SK-N-DZ (cell line): Measurements from ENCODE around the gene DYSF.

ENCODE experiments used
- DNase-seq: peaks from one replicate; pipeline ENCODE4 v3.0.0-alpha.2; 2015; ENCODE audit warnings: low spot score

Gene DYSF

GRCh38 chr2:71672826-71673795 lies 219.8 kb downstream of the DYSF start:
- DNase-seq, result no peak

- no peak for DNase-seq
Observed at GRCh38 chr2:71674158-71674851, 220.9 kb downstream of the DYSF start.

DNA sequence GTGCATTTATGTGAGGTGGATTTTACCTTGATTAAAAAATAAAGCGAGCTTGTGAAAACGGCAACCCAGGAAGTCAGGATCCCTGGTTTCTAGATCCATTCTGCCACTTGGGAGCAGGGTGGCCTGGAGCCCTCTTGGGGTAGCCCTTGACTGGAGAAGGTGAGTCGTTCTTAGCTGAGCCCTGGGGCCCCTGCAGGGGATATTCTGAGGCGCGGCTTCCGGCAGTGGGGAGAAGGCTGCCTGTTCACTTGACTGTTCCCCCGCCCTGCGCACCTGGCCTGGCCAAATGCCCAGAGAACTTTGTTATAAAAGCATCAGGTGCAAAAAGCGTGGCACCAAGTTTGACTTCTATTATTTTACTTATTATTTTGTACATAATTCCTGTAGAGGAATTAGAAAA lies 221.9 kb downstream of the DYSF start:
- DNase-seq, result no peak

GRCh38 chr2:71678874-71679273 lies 225.5 kb downstream of the DYSF start:
- DNase-seq, result no peak

- no peak for DNase-seq
Observed at GRCh38 chr2:71679491-71679890, 226.1 kb downstream of the DYSF start.

- DNase-seq, result no peak
Observed at GRCh38 chr2:71680925-71681324, 227.6 kb downstream of the DYSF start.

DNA sequence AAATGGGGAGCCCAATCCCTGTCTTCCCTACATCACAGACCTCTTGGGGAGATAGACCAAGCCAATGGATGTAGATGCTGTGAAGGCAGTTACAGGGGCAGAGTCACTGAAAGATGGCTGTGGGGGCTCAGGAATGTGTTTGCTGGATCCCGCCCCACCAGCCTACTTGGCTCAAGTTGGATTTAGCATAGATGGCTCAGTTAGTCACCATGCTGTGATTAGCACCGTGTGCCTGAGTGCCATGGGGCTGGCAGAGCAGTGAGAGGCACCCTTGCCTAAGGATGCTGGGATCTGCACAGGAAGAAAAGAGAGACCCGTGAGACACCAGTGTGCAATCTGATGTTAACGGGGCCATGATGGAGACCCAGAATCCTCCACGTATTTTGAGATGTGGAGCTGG lies 228.3 kb downstream of the DYSF start:
- DNase-seq, result no peak

DNA sequence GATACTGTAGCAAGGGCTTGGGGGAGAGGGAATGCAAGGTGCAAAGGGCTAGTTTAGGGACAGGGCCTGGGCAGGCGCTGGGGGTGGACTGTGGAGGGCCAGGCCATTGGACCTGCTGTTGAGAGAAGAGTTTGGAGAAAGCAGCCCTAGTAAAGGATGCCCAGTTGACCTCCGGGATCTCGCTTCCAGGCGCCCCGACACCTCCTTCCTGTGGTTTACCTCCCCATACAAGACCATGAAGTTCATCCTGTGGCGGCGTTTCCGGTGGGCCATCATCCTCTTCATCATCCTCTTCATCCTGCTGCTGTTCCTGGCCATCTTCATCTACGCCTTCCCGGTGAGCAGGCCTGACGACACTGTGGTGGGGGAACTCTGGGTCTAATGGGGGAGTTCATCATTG lies 229.0 kb downstream of the DYSF start:
- no peak for DNase-seq

GRCh38 chr2:71683070-71683469 lies 229.7 kb downstream of the DYSF start:
- DNase-seq, result no peak

DNA sequence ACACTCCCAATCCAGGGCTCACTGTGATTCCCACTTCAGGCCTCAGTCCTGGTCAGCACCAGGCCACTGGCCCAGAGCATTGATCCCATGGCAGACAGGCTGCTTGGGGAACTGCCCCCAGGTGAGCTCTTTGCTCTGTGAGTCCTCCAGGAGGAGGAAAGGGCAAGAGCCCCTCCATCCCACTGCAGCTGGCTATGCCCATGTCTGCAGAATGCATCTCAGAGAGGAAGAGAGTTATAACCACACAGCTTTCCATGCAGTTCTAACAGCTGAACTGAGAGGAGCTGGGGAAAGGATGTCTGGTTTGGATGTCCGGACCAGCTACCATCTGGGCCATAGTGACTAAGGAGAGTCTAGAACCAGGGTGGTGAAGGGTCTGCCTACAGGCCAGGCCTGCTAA lies 230.3 kb downstream of the DYSF start:
- DNase-seq, result no peak

- DNase-seq, result no peak
Observed at GRCh38 chr2:71684226-71685072, 231.1 kb downstream of the DYSF start.

- no peak for DNase-seq
Observed at GRCh38 chr2:71685073-71685848, 231.9 kb downstream of the DYSF start.

DNA sequence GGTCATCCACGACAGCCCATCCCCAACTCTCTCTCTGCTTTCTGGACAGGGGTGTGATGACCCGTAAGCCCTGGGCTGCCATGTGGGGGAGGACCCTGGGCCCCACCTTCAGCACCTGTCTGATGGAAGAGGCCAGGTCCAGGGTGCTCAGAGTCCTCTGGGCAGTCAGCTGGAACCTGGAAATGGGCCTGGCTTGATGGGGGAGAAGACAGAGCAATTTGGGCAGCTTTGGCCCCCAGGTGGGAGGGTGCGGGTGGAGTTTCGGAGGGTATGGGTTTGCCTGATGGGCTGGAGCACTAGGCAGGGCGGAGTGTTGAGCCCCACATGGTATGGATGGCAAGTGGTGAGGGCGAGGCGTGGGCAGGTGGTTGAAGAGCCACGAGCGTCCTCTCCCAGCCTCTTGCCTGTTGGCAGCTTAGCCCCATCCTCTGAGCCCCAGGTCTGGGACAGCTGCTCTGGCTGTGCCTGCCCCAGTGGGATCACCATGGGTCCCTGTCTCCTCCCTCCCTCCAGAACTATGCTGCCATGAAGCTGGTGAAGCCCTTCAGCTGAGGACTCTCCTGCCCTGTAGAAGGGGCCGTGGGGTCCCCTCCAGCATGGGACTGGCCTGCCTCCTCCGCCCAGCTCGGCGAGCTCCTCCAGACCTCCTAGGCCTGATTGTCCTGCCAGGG lies 232.7 kb downstream of the DYSF start:
- no peak for DNase-seq

DNA sequence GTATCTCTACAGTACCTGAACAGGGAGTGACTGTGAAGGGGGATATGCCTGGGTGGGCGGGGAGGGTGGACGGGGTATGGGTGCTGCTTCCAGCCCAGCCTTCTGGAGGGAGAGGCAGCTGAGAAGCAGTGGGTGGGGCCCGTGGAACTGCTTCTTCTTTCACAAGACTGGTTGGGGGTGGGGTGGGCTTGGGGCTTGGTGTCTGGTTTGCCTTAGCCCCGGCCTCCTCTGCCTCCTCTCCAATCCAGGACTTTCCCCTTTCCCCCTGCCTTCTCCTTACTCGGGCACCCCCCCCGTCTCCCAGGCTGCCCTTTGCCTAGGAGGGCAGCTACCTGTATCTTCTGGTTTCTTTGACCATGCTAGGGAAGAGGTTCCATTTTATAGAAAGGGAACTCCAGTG lies 233.4 kb downstream of the DYSF start:
- no peak for DNase-seq

DNA sequence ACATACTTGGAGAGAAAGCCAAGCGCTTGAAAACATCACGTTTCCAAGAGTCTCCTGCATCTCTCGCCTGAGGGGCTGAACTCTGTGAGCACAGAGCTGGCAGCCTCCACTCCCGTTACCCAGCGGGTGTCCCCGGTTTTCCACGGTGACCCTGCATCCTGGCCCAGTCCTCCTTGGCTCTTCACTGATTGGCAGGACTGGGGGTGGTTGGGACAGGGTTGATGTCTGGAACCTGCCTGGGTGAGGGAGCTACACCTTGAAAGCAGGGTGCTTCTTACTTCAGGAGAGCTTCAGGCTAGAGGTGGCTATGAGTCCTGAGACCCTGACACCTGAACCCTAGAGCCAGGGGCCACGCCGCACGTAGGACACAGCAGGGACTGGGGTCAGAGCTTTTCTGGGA lies 234.1 kb downstream of the DYSF start:
- no peak for DNase-seq

GRCh38 chr2:71688530-71688929 lies 235.2 kb downstream of the DYSF start:
- DNase-seq, result no peak

DNA sequence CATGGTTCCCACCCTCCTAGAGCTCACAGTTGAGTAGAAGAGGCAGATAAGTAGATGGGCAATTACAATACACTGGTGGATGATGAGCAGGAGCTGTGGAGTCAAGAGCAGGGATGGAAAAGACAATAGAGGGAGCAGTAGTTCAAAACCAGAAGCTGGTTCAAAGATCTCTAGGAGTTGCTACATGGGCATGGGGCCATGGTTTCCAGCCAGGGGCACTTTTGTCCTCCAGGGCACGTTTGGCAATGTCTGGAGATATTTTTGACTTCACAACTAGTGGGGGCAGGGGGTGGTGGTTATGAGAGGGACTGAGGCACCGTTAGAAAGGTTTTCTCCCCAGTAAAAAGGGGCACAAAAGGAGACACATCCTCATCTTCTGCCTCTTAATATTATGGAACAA lies 236.0 kb downstream of the DYSF start:
- DNase-seq, result no peak

- DNase-seq, result no peak
Observed at GRCh38 chr2:71689968-71690834, 236.8 kb downstream of the DYSF start.

GRCh38 chr2:71690876-71691475 lies 237.6 kb downstream of the DYSF start:
- no peak for DNase-seq
